Activated CD4-positive, alpha-beta T cell treated with anti-CD3 and anti-CD28 coated beads for 36 hours (primary cell): ENCODE data around the gene GASK1A. TPM values are rescaled to one million over a fixed set of nuclear protein-coding genes. Genes with fewer than 3 reads are reported as not detected.
"Not testable (repeated sequence)": the region's sequence is repeated elsewhere in the genome, so short reads cannot be mapped to it uniquely, and the experiment has no call there.

Experiments used
- ATAC-seq: fragments of 200-7000 bp; cut with Tn5 transposase; one replicate; pipeline ENCODE4 v1.10.0; 2021; ENCODE audit warnings: mild to moderate bottlenecking, moderate library complexity
- CTCF ChIA-PET: fragments of 350-600 bp; sonication (Branson Sonifier 250); formaldehyde crosslinking; loops from one replicate; lab custom pipeline; 2021; ENCODE audit warnings: antibody characterized with exemption; lab: Charles Lee
- POLR2A ChIA-PET: fragments of 350-600 bp; sonication (Branson Sonifier 250); formaldehyde crosslinking; loops from one replicate; lab custom pipeline; 2021; ENCODE audit warnings: antibody characterized with exemption, inconsistent platforms; lab: Charles Lee
- DNase-seq: peaks from one replicate; pipeline ENCODE4 v3.0.0-alpha.2; 2020
- H3K27ac Mint-ChIP-seq: one replicate; pipeline ENCODE4 v1.8.0; 2021; ENCODE audit warnings: mixed read lengths
- H3K27me3 Mint-ChIP-seq: one replicate; pipeline ENCODE4 v1.8.0; 2021; ENCODE audit warnings: mixed read lengths
- H3K36me3 Mint-ChIP-seq: one replicate; pipeline ENCODE4 v1.8.0; 2021; ENCODE audit warnings: low read depth, mixed read lengths
- H3K4me1 Mint-ChIP-seq: one replicate; pipeline ENCODE4 v1.8.0; 2021; ENCODE audit warnings: mixed read lengths
- H3K4me3 Mint-ChIP-seq: one replicate; pipeline ENCODE4 v1.8.0; 2021; ENCODE audit warnings: mild to moderate bottlenecking, moderate library complexity, mixed read lengths
- H3K9me3 Mint-ChIP-seq: one replicate; pipeline ENCODE4 v1.8.0; 2021; ENCODE audit warnings: low read depth, mixed read lengths
- intact Hi-C, 2 experiments: fragments of 100-400 bp; cut with DNase I in 1 of 2; cut with micrococcal nuclease in 1 of 2; formaldehyde crosslinking; loops; one replicate each; pipeline versions ENCODE4 v1.14.2 to v1.15.1; 2022 to 2024; cut with DNase I, micrococcal nuclease
- total RNA-seq, 2 experiments: library from RNA; stranded (reverse); gene quantifications; one replicate each; pipeline ENCODE4 v1.2.3, GENCODE V29; 2021

Gene GASK1A
- total RNA-seq, 2 experiments from 2014 or later = not detected

- POLR2A ChIA-PET = no interaction called here
- intact Hi-C loops = no loop called here
Observed at GRCh38 chr3:43053291-43053690, 74.2 kb downstream of the GASK1A start.

GRCh38 chr3:43054754-43055153 is 75.6 kb downstream of the GASK1A start:
- ChIA-PET POLR2A (no interaction called here), CTCF (interaction anchor here (0.8 to 2.1 kb wide), 2 partner anchors 21 to 93 kb away, joined by 3 to 8 read pairs; no protein-coding TSS in a partner anchor)
- Mint-ChIP-seq H3K4me3 (no peak overlapping the region), H3K27me3 (no peaks in the 10 kb centered on the region), H3K9me3 (peaks cover 14% of the 10 kb centered on the region), H3K4me1 (peaks cover 1% of the 10 kb centered on the region), H3K36me3 (peaks cover 4% of the 10 kb centered on the region), H3K27ac (no peak overlapping the region)
- intact Hi-C loops = no loop called here
- no peak for ATAC-seq
- DNase-seq = no peak

More at GRCh38 chr3:43053291-43053690, 74.2 kb downstream of the GASK1A start:
- Mint-ChIP-seq H3K4me1 (no peaks in the 10 kb centered on the region), H3K9me3 (peaks cover 18% of the 10 kb centered on the region), H3K27ac (no peak overlapping the region), H3K4me3 (no peak overlapping the region), H3K36me3 (peaks cover 4% of the 10 kb centered on the region), H3K27me3 (no peaks in the 10 kb centered on the region)
- CTCF ChIA-PET = no interaction called here
- DNase-seq = no peak
- no peak for ATAC-seq

- intact Hi-C loops = no loop called here
- no peak for ATAC-seq
- POLR2A ChIA-PET = no interaction called here
Observed at GRCh38 chr3:43055393-43055792, 76.3 kb downstream of the GASK1A start.

GRCh38 chr3:43055806-43056770 is 77.0 kb downstream of the GASK1A start:
- Mint-ChIP-seq H3K36me3 (peaks cover 2% of the 10 kb centered on the region), H3K9me3 (peaks cover 6% of the 10 kb centered on the region), H3K4me1 (peaks cover 15% of the 10 kb centered on the region), H3K4me3 (no peak overlapping the region), H3K27me3 (no peaks in the 10 kb centered on the region), H3K27ac (no peak overlapping the region)
- ChIA-PET CTCF (interaction anchor here (2.1 kb wide), 1 partner anchor 95 kb away, joined by 8 read pairs; no protein-coding TSS in a partner anchor), POLR2A (no interaction called here)
- intact Hi-C loops = no loop called here
- ATAC-seq = no peak
- no peak for DNase-seq

More at GRCh38 chr3:43055393-43055792, 76.3 kb downstream of the GASK1A start:
- H3K4me3 Mint-ChIP-seq = no peak overlapping the region
- no peak for DNase-seq
- CTCF ChIA-PET = interaction anchor here (2.1 kb wide), 1 partner anchor 94 kb away, joined by 8 read pairs; no protein-coding TSS in a partner anchor
- H3K9me3 Mint-ChIP-seq = peaks cover 11% of the 10 kb centered on the region
- H3K27me3 Mint-ChIP-seq = no peaks in the 10 kb centered on the region
- H3K36me3 Mint-ChIP-seq = peaks cover 2% of the 10 kb centered on the region
- H3K27ac Mint-ChIP-seq = no peak overlapping the region
- peaks cover 8% of the 10 kb centered on the region for H3K4me1 Mint-ChIP-seq

GRCh38 chr3:43059456-43059855 is 80.3 kb downstream of the GASK1A start:
- peaks cover 16% of the 10 kb centered on the region for H3K4me1 Mint-ChIP-seq
- H3K27ac Mint-ChIP-seq = no peak overlapping the region
- H3K9me3 Mint-ChIP-seq = no peaks in the 10 kb centered on the region
- no peak overlapping the region for H3K4me3 Mint-ChIP-seq
- H3K36me3 Mint-ChIP-seq = no peaks in the 10 kb centered on the region
- intact Hi-C loops = no loop called here
- no peaks in the 10 kb centered on the region for H3K27me3 Mint-ChIP-seq
- POLR2A ChIA-PET = no interaction called here
- CTCF ChIA-PET = interaction anchor here (1.5 kb wide), 1 partner anchor 98 kb away, joined by 4 read pairs; no protein-coding TSS in a partner anchor
- ATAC-seq = no peak
- no peak for DNase-seq

GRCh38 chr3:43061101-43061895 is 82.2 kb downstream of the GASK1A start:
- ATAC-seq = no peak
- Mint-ChIP-seq H3K27ac (no peak overlapping the region), H3K36me3 (no peaks in the 10 kb centered on the region), H3K4me1 (peaks cover 16% of the 10 kb centered on the region), H3K9me3 (no peaks in the 10 kb centered on the region), H3K4me3 (no peak overlapping the region), H3K27me3 (no peaks in the 10 kb centered on the region)
- ChIA-PET CTCF (interaction anchor here (1.0 to 1.6 kb wide), 2 partner anchors 10 to 200 kb away, joined by 3 to 5 read pairs; no protein-coding TSS in a partner anchor), POLR2A (no interaction called here)
- intact Hi-C loops = no loop called here
- no peak for DNase-seq

GRCh38 chr3:43062040-43062563 is 83.0 kb downstream of the GASK1A start:
- ChIA-PET POLR2A (no interaction called here), CTCF (interaction anchor here (1.0 to 1.6 kb wide), 2 partner anchors 9 to 201 kb away, joined by 3 to 5 read pairs; no protein-coding TSS in a partner anchor)
- H3K27ac Mint-ChIP-seq = no peak overlapping the region
- DNase-seq (no peak), ATAC-seq (no peak)
- H3K27me3 Mint-ChIP-seq = no peaks in the 10 kb centered on the region
- no peak overlapping the region for H3K4me3 Mint-ChIP-seq
- no peaks in the 10 kb centered on the region for H3K36me3 Mint-ChIP-seq
- H3K9me3 Mint-ChIP-seq = no peaks in the 10 kb centered on the region
- intact Hi-C loops = no loop called here
- peaks cover 16% of the 10 kb centered on the region for H3K4me1 Mint-ChIP-seq

- CTCF ChIA-PET = no interaction called here
Observed at GRCh38 chr3:43062564-43063040, 83.5 kb downstream of the GASK1A start.

GRCh38 chr3:43063114-43063513 is 84.0 kb downstream of the GASK1A start:
- Mint-ChIP-seq H3K4me3 (no peak overlapping the region), H3K9me3 (no peaks in the 10 kb centered on the region), H3K36me3 (no peaks in the 10 kb centered on the region), H3K27me3 (no peaks in the 10 kb centered on the region), H3K4me1 (peaks cover 16% of the 10 kb centered on the region), H3K27ac (no peak overlapping the region)
- ATAC-seq (no peak), DNase-seq (no peak)
- intact Hi-C loops = no loop called here
- POLR2A ChIA-PET = no interaction called here
- CTCF ChIA-PET = no interaction called here

More at GRCh38 chr3:43062564-43063040, 83.5 kb downstream of the GASK1A start:
- POLR2A ChIA-PET = no interaction called here
- Mint-ChIP-seq H3K36me3 (no peaks in the 10 kb centered on the region), H3K27ac (no peak overlapping the region), H3K27me3 (no peaks in the 10 kb centered on the region), H3K4me1 (peaks cover 16% of the 10 kb centered on the region), H3K4me3 (no peak overlapping the region), H3K9me3 (no peaks in the 10 kb centered on the region)
- intact Hi-C loops = no loop called here
- no peak for ATAC-seq
- no peak for DNase-seq

- intact Hi-C loops = loop anchor here (1.0 to 2.0 kb wide), 2 partner anchors 108 to 109 kb away; no protein-coding TSS in a partner anchor
- POLR2A ChIA-PET, H3K27me3 Mint-ChIP-seq, H3K27ac Mint-ChIP-seq, H3K9me3 Mint-ChIP-seq, H3K4me1 Mint-ChIP-seq, DNase-seq, ATAC-seq, H3K36me3 Mint-ChIP-seq, H3K4me3 Mint-ChIP-seq: not testable (repeated sequence)
- CTCF ChIA-PET = interaction anchor here (0.8 to 2.1 kb wide), 10 partner anchors 10 to 109 kb away, joined by 3 to 18 read pairs (median 4); no protein-coding TSS in a partner anchor
Observed at GRCh38 chr3:43070670-43071069, 91.6 kb downstream of the GASK1A start.
